Measurements from ENCODE around the gene ZNF358.
"Not testable (repeated sequence)": the region's sequence is repeated elsewhere in the genome, so short reads cannot be mapped to it uniquely, and the experiment has no call there.

Gene ZNF358

GRCh38 chr19:7535047-7535997, 19.4 kb downstream of the ZNF358 start, which contains the start of gene PNPLA6:
TSS of gene PNPLA6 (plus strand) at chr19:7535717. CDS start at chr19:7535789, 72 bp downstream.
- TF ChIP-seq, protein P1, sequence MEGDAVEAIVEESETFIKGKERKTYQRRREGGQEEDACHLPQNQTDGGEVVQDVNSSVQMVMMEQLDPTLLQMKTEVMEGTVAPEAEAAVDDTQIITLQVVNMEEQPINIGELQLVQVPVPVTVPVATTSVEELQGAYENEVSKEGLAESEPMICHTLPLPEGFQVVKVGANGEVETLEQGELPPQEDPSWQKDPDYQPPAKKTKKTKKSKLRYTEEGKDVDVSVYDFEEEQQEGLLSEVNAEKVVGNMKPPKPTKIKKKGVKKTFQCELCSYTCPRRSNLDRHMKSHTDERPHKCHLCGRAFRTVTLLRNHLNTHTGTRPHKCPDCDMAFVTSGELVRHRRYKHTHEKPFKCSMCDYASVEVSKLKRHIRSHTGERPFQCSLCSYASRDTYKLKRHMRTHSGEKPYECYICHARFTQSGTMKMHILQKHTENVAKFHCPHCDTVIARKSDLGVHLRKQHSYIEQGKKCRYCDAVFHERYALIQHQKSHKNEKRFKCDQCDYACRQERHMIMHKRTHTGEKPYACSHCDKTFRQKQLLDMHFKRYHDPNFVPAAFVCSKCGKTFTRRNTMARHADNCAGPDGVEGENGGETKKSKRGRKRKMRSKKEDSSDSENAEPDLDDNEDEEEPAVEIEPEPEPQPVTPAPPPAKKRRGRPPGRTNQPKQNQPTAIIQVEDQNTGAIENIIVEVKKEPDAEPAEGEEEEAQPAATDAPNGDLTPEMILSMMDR (IDR thresholded peaks at IDR 0.05; ENCODE audit: control extremely low read depth, extremely low read depth, low read depth, missing control alignments), result no peak
- POLR2A ChIA-PET, result interaction anchor here (0.6 to 3.5 kb wide), 2 partner anchors 12 to 408 kb away, joined by 3 to 16 read pairs; partner anchors contain the start of genes MCOLN1 and TIMM44
- CTCF ChIA-PET, result interaction anchor here (1.0 to 1.3 kb wide), 3 partner anchors 33 to 334 kb away, joined by 3 to 4 read pairs (median 3); no protein-coding TSS in a partner anchor
- peak; percentile 96 for DNase-seq (ENCODE audit: extremely low spot score)

DNA sequence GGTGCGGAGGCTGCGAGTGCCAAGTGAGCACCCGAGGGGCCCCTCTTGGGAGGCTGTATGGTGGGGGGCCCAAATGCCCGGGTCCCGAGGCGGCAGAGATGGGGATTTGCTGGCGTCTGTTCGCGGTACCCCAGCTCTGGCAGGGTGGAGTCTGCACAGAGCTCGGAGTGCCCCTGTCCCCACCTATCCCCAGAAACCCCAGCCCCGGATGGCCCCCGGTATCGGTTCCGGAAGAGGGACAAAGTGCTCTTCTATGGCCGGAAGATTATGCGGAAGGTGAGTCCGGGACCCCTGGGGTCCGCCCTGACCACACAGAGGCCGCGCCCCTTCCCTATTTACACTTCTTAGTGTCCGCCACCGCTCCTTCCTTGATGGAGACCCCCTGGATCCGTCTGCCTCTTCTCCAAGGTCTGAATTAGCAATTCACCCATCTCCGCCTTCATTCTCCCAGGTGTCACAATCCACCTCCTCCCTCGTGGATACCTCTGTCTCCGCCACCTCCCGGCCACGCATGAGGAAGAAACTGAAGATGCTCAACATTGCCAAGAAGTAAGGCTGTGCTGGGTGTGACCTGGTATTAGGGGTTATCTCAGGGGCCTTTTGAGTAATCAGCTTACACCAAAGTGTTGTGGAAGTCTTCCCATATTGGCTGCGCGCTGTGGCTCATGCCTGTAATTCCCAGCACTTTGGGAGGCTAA, 20.2 kb downstream of the ZNF358 start:
- TF ChIP-seq, protein P1 (IDR thresholded peaks at IDR 0.05; ENCODE audit: control extremely low read depth, extremely low read depth, low read depth, missing control alignments), result no peak
- ChIA-PET POLR2A (no interaction called here), CTCF (interaction anchor here (0.7 to 1.4 kb wide), 4 partner anchors 9 to 333 kb away, joined by 3 to 4 read pairs (median 4); partner anchors contain the start of gene MCOLN1)
- DNase-seq (ENCODE audit: extremely low spot score), result no peak

DNA sequence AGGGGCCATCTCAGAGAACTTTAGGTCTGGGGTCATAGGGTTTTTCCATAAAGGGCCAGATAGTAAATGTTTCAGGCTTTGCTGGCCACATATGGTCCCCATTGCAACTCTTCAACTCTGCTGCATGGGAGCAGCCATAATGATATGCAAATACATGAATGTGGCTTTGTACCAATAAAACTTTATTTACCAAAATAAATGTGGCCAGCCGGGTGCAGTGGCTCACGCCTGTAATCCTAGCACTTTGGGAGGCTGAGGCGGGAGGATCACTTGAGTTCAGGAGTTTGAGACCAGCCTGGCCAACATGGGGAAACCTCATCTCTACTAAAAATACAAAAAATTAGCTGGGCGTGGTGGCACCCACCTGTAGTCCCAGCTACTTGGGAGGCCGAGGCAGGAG, 23.1 kb downstream of the ZNF358 start:
- ChIA-PET CTCF (interaction anchor here (0.9 kb wide), 1 partner anchor 29 kb away, joined by 3 read pairs; no protein-coding TSS in a partner anchor), POLR2A (interaction anchor here (0.7 kb wide), 1 partner anchor 179 kb away, joined by 7 read pairs; no protein-coding TSS in a partner anchor)
- DNase-seq (ENCODE audit: extremely low spot score), result not testable (repeated sequence)

GRCh38 chr19:7539827-7540425, 24.0 kb downstream of the ZNF358 start:
- TF ChIP-seq, protein P1 (IDR thresholded peaks at IDR 0.05; ENCODE audit: control extremely low read depth, extremely low read depth, low read depth, missing control alignments), result no peak
- DNase-seq (ENCODE audit: extremely low spot score), result no peak
- POLR2A ChIA-PET, result interaction anchor here (0.7 kb wide), 1 partner anchor 180 kb away, joined by 7 read pairs; no protein-coding TSS in a partner anchor
- CTCF ChIA-PET, result interaction anchor here (1.1 kb wide), 1 partner anchor 28 kb away, joined by 5 read pairs; no protein-coding TSS in a partner anchor

- TF ChIP-seq, protein P1 (IDR thresholded peaks at IDR 0.05; ENCODE audit: control extremely low read depth, extremely low read depth, low read depth, missing control alignments), result no peak
- ChIA-PET CTCF (interaction anchor here (1.1 kb wide), 1 partner anchor 27 kb away, joined by 5 read pairs; no protein-coding TSS in a partner anchor), POLR2A (no interaction called here)
- DNase-seq (ENCODE audit: extremely low spot score), result no peak
Observed at GRCh38 chr19:7540761-7541474, 25.0 kb downstream of the ZNF358 start.

GRCh38 chr19:7541475-7541824, 25.5 kb downstream of the ZNF358 start:
- no peak for DNase-seq (ENCODE audit: extremely low spot score)
- TF ChIP-seq, protein P1 (IDR thresholded peaks at IDR 0.05; ENCODE audit: control extremely low read depth, extremely low read depth, low read depth, missing control alignments), result no peak
- POLR2A ChIA-PET, result no interaction called here
- CTCF ChIA-PET, result no interaction called here
